Left colon (tissue), 2 donors: ENCODE data around the gene SGCG. TPM values are rescaled to one million over a fixed set of nuclear protein-coding genes. Genes with fewer than 3 reads are reported as not detected.

Experiments
- ATAC-seq: fragments of 200-7000 bp; cut with Tn5 transposase; one replicate; pipeline ENCODE4 v1.9.1; 2020; ENCODE audit warnings: mild to moderate bottlenecking, moderate library complexity
- DNase-seq, 2 donors: peaks; one replicate each; pipeline ENCODE4 v3.0.0-alpha.2; 2020
- intact Hi-C, 2 donors: fragments of 100-400 bp; cut with DNase I in 1 of 2; cut with micrococcal nuclease in 1 of 2; formaldehyde crosslinking; loops; one replicate each; pipeline versions ENCODE4 v1.11.2 to v1.14.0; 2022; cut with DNase I, micrococcal nuclease
- total RNA-seq, 2 donors: library from RNA; stranded (reverse); fragmentation: NEBNext Ultra II Directional; extraction: Animal tissue kit (Norgen Biotek cat#: 25700); gene quantifications; one replicate each; pipeline ENCODE4 v1.2.1, GENCODE V29; 2021
- donor health status: DM: no; HTN: no; CAD: no.
- donor health status: DM: yes; HTN: yes; CAD: no.

Gene SGCG
- total RNA-seq, 2 donors from 2014 or later = 0.36 TPM; not detected in 1

- intact Hi-C loops = no loop called here
- DNase-seq (no peak), ATAC-seq (no peak)
Measured at GRCh38 chr13:23367907-23368306, 187.1 kb downstream of the SGCG start.

- ATAC-seq = no peak
- DNase-seq = no peak
- intact Hi-C loops = no loop called here
Measured at GRCh38 chr13:23372264-23372906, 191.6 kb downstream of the SGCG start.
